HCT116 (cell line): Measurements from ENCODE around the gene CLDN20. TPM values are rescaled to one million over a fixed set of nuclear protein-coding genes. Genes with fewer than 3 reads are reported as not detected.

ENCODE experiments used
- ATAC-seq: fragments of 200-7000 bp; cut with Tn5 transposase; 2 replicates; pipeline ENCODE4 v1.9.1; 2020; ENCODE audit warnings: mild to moderate bottlenecking, moderate library complexity
- BruUV-seq: library from RNA; stranded (reverse); fragments of 400-500 nt; replicated peaks from 2 replicates; lab custom pipeline; 2021; lab: Mats Ljungman, UMichigan
- CTCF ChIA-PET: fragments of 300-600 bp; sonication (Branson Sonifier 250); formaldehyde crosslinking; loops from one replicate; lab custom pipeline; 2021; ENCODE audit warnings: antibody characterized with exemption; lab: Charles Lee
- POLR2A ChIA-PET: fragments of 300-600, 350-600 bp; sonication (Branson Sonifier 250); formaldehyde crosslinking; loops from one replicate; lab custom pipeline; 2021; ENCODE audit warnings: antibody characterized with exemption; lab: Charles Lee
- RAD21 ChIA-PET, 2 experiments: fragments of 300-600 bp; sonication (Branson Sonifier 250); formaldehyde crosslinking; loops; one replicate each; lab custom pipeline; 2023; ENCODE audit warnings: low total read pairs in 2 of 2; ENCODE audit not compliant: uncharacterized antibody in 2 of 2, unreplicated experiment in 2 of 2, low non-redundant PET in 1 of 2; lab: Charles Lee
- DNase-seq: peaks from one replicate; pipeline ENCODE4 v3.0.0-alpha.2; 2010; ENCODE audit warnings: low read depth, low spot score
- H2AFZ ChIP-seq: fragments of 200-600 bp; shearing (Covaris generic), sonication (generic); 2 replicates; pipeline ENCODE4 v1.6.1; 2017; ENCODE audit warnings: low read depth, mixed run types, mixed read lengths, antibody characterized with exemption, low read length; ENCODE audit not compliant: poor library complexity, severe bottlenecking
- H3K27ac ChIP-seq: 2 replicates; pipeline ENCODE4 v1.5.1; 2012; ENCODE audit warnings: low read depth, low read length
- H3K27me3 ChIP-seq: fragments of 200-600 bp; sonication (generic); 2 replicates; pipeline ENCODE4 v1.6.1; 2016; ENCODE audit warnings: mixed run types, low read length, mixed read lengths; ENCODE audit not compliant: insufficient read depth
- H3K36me3 ChIP-seq, 2 experiments: fragments of 200-500 bp in 1 of 2; fragments of 200-600 bp in 1 of 2; sonication (Bioruptor generic) in 1 of 2; sonication (generic) in 1 of 2; 2 replicates each; pipeline versions ENCODE4 v1.5.1 to v1.6.1; 2014 to 2016; ENCODE audit warnings: low read length in 2 of 2, inconsistent platforms in 1 of 2, mixed read lengths in 1 of 2, mixed run types in 1 of 2; ENCODE audit not compliant: insufficient read depth in 2 of 2, control insufficient read depth in 1 of 2
- H3K4me1 ChIP-seq, 2 experiments: fragments of 200-600 bp in 1 of 2; sonication (generic) in 1 of 2; 2 replicates each; pipeline versions ENCODE4 v1.5.1 to v1.6.1; 2012 to 2017; ENCODE audit warnings: low read length in 2 of 2, inconsistent platforms in 1 of 2, mild to moderate bottlenecking in 1 of 2, mixed read lengths in 1 of 2, mixed run types in 1 of 2, moderate library complexity in 1 of 2; ENCODE audit not compliant: insufficient read depth in 2 of 2, control insufficient read depth in 1 of 2
- H3K4me2 ChIP-seq: fragments of 200-600 bp; sonication (generic); 2 replicates; pipeline ENCODE4 v1.6.1; 2017; ENCODE audit warnings: mixed run types, low read length, mixed read lengths
- H3K4me3 ChIP-seq, 2 experiments: fragments of 200-600 bp in 1 of 2; sonication (generic) in 1 of 2; replicated peaks in 1 of 2; 2 replicates each; pipeline ENCODE4 v1.5.1; 2011 to 2016; ENCODE audit warnings: low read length in 2 of 2, control low read depth in 1 of 2, low read depth in 1 of 2, mild to moderate bottlenecking in 1 of 2, mixed read lengths in 1 of 2, mixed run types in 1 of 2
- H3K79me2 ChIP-seq: fragments of 200-600 bp; sonication (generic); 2 replicates; pipeline ENCODE4 v1.6.1; 2017; ENCODE audit warnings: mild to moderate bottlenecking, mixed run types, low read length, moderate library complexity, mixed read lengths; ENCODE audit not compliant: insufficient read depth
- H3K9ac ChIP-seq: fragments of 200-600 bp; sonication (generic); 2 replicates; pipeline ENCODE4 v1.6.1; 2016; ENCODE audit warnings: low read length, mixed read lengths
- H3K9me2 ChIP-seq: fragments of 200-600 bp; sonication (generic), shearing (Covaris generic); 2 replicates; pipeline ENCODE4 v1.6.1; 2017; ENCODE audit warnings: mixed run types, mild to moderate bottlenecking, moderate library complexity; ENCODE audit not compliant: insufficient read depth
- H3K9me3 ChIP-seq, 2 experiments: fragments of 200-500 bp in 1 of 2; fragments of 200-600 bp in 1 of 2; sonication (Bioruptor generic) in 1 of 2; sonication (generic) in 1 of 2; 2 replicates each; pipeline ENCODE4 v1.6.1; 2014 to 2017; ENCODE audit warnings: low read length in 2 of 2, mixed read lengths in 2 of 2, inconsistent platforms in 1 of 2, low read depth in 1 of 2, mild to moderate bottlenecking in 1 of 2, mixed run types in 1 of 2, moderate library complexity in 1 of 2; ENCODE audit not compliant: control insufficient read depth in 1 of 2, insufficient read depth in 1 of 2
- H4K20me1 ChIP-seq: fragments of 200-600 bp; sonication (generic), shearing (Covaris generic); 2 replicates; pipeline ENCODE4 v1.6.1; 2017; ENCODE audit warnings: mixed run types, mild to moderate bottlenecking, moderate library complexity; ENCODE audit not compliant: insufficient read depth
- ATF3 ChIP-seq: IDR thresholded peaks from 2 replicates; pipeline ENCODE4 v1.6.1; 2012
- CBX3 ChIP-seq: IDR thresholded peaks from 2 replicates; pipeline ENCODE4 v1.6.1; 2012; ENCODE audit warnings: low read depth
- CTCF ChIP-seq, 3 experiments: fragments of 200-600 bp in 1 of 3; sonication (generic) in 1 of 3; IDR thresholded peaks in 2 of 3; conservative IDR thresholded peaks in 1 of 3; 2 replicates each; pipeline ENCODE4 v1.5.1; 2012 to 2017; ENCODE audit warnings: low read depth in 2 of 3, low read length in 2 of 3, antibody characterized with exemption in 1 of 3, borderline replicate concordance in 1 of 3, control low read depth in 1 of 3, mild to moderate bottlenecking in 1 of 3, mixed read lengths in 1 of 3, mixed run types in 1 of 3, moderate library complexity in 1 of 3; ENCODE audit not compliant: insufficient read depth in 1 of 3
- ELF1 ChIP-seq: IDR thresholded peaks from 2 replicates; pipeline ENCODE4 v1.6.1; 2012; ENCODE audit warnings: low read depth, borderline replicate concordance
- EZH2 ChIP-seq: fragments of 200-600 bp; sonication (generic); IDR thresholded peaks from 2 replicates; pipeline ENCODE4 v1.6.1; 2017; ENCODE audit warnings: antibody characterized with exemption, mixed run types
- EZH2phosphoT487 ChIP-seq: fragments of 200-600 bp; IDR thresholded peaks from 2 replicates; pipeline ENCODE4 v1.6.1; 2018; ENCODE audit warnings: antibody characterized with exemption, borderline replicate concordance
- FOSL1 ChIP-seq: IDR thresholded peaks from 2 replicates; pipeline ENCODE4 v1.6.1; 2012; ENCODE audit warnings: low read depth
- JUND ChIP-seq: IDR thresholded peaks from 2 replicates; pipeline ENCODE4 v1.6.1; 2012
- MAX ChIP-seq: IDR thresholded peaks from 2 replicates; pipeline ENCODE4 v1.6.1; 2012
- POLR2A ChIP-seq: IDR thresholded peaks from 2 replicates; pipeline ENCODE4 v1.7.0; 2011; ENCODE audit warnings: borderline replicate concordance; ENCODE audit not compliant: insufficient read depth, insufficient read length; ENCODE audit errors: extremely low read depth
- POLR2AphosphoS5 ChIP-seq: IDR thresholded peaks from 2 replicates; pipeline ENCODE4 v1.6.1; 2011; ENCODE audit warnings: mild to moderate bottlenecking, low read depth, low read length, moderate library complexity
- RAD21 ChIP-seq: IDR thresholded peaks from 2 replicates; pipeline ENCODE4 v1.6.1; 2012; ENCODE audit warnings: low read depth, mild to moderate bottlenecking
- REST ChIP-seq: IDR thresholded peaks from 2 replicates; pipeline ENCODE4 v1.6.1; 2012; ENCODE audit warnings: low read depth
- SIN3A ChIP-seq: IDR thresholded peaks from 2 replicates; pipeline ENCODE4 v1.6.1; 2012; ENCODE audit warnings: low read depth
- SP1 ChIP-seq: IDR thresholded peaks from 2 replicates; pipeline ENCODE4 v1.6.1; 2012; ENCODE audit warnings: low read depth
- intact Hi-C: fragments of 100-400 bp; cut with micrococcal nuclease; formaldehyde crosslinking; loops from 2 replicates; pipeline ENCODE4 v1.10.0; 2022
- total RNA-seq: library from RNA; stranded (reverse); gene quantifications from one replicate; pipeline ENCODE4 v1.2.1, GENCODE V29; 2021; ENCODE audit not compliant: unreplicated experiment

CLDN20 gene
- total RNA-seq, 1 experiment from 2014 or later, result not detected

- Histone ChIP-seq H3K9me3 (no peaks in the 10 kb centered on the region), H3K27ac (no peak overlapping the region), H3K4me2 (no peak overlapping the region), H3K36me3 (peaks cover 28 to 30% of the 10 kb centered on the region in 2 experiments), H3K4me3 (no peak overlapping the region), H3K9me2 (no peaks in the 10 kb centered on the region), H3K9ac (no peak overlapping the region), H2AFZ (no peak overlapping the region), H3K79me2 (peaks cover 43% of the 10 kb centered on the region), H3K4me1 (peaks cover 0 to 5% of the 10 kb centered on the region in 2 experiments; a peak in 2 of 4 replicates), H4K20me1 (0 out of 2 replicates have a peak, but pooled peaks cover 3% of the 10 kb centered on the region), H3K27me3 (no peaks in the 10 kb centered on the region)
- intact Hi-C loops, result no loop called here
- DNase-seq, result no peak
- CTCF ChIA-PET, result no interaction called here
- RAD21 ChIA-PET, result no interaction called here
- POLR2A ChIA-PET, result no interaction called here
- ATAC-seq, result no peak
- BruUV-seq, result no TSS peak
- no peak for TF ChIP-seq ATF3
- no peak for TF ChIP-seq POLR2AphosphoS5
- no peak for TF ChIP-seq SP1
- no peak for TF ChIP-seq ELF1
- TF ChIP-seq CTCF (IDR thresholded peaks at IDR 0.05 in 2 of 3, conservative IDR thresholded peaks at IDR 0.05 in 1 of 3; ENCODE audit: borderline replicate concordance in 1 of 3, insufficient read depth in 1 of 3, low read depth in 2 of 3, low read length in 2 of 3), result no peak
- no peak for TF ChIP-seq FOSL1
Observed at GRCh38 chr6:155309150-155309549, 45.3 kb downstream of the CLDN20 start.

GRCh38 chr6:155310596-155310995, 46.8 kb downstream of the CLDN20 start:
- no TSS peak for BruUV-seq
- intact Hi-C loops, result no loop called here
- RAD21 ChIA-PET, result no interaction called here
- Histone ChIP-seq H3K9me2 (no peaks in the 10 kb centered on the region), H3K79me2 (peaks cover 37% of the 10 kb centered on the region), H3K9ac (no peak overlapping the region), H3K4me3 (no peak overlapping the region), H3K27me3 (no peaks in the 10 kb centered on the region), H3K4me2 (no peak overlapping the region), H3K9me3 (no peaks in the 10 kb centered on the region), H3K27ac (no peak overlapping the region; the same call in 1 of the 2 replicates), H4K20me1 (0 out of 2 replicates have a peak, but pooled peaks cover 3% of the 10 kb centered on the region), H2AFZ (no peak overlapping the region), H3K4me1 (peaks cover 4 to 13% of the 10 kb centered on the region in 2 experiments; a peak in 3 of 4 replicates), H3K36me3 (peaks cover 23 to 28% of the 10 kb centered on the region in 2 experiments)
- POLR2A ChIA-PET, result no interaction called here
- DNase-seq (no peak), ATAC-seq (no peak)
- CTCF ChIA-PET, result no interaction called here
- TF ChIP-seq FOSL1 (no peak), EZH2 (no peak), CBX3 (no peak), EZH2phosphoT487 (no peak), POLR2A (no peak), RAD21 (no peak), POLR2AphosphoS5 (no peak), SIN3A (no peak), MAX (no peak), SP1 (no peak), JUND (no peak), REST (no peak)
